ENCODE data around the gene SLC35F2.
"Not testable (repeated sequence)": the region's sequence is repeated elsewhere in the genome, so short reads cannot be mapped to it uniquely, and the experiment has no call there.

The SLC35F2 gene

DNA sequence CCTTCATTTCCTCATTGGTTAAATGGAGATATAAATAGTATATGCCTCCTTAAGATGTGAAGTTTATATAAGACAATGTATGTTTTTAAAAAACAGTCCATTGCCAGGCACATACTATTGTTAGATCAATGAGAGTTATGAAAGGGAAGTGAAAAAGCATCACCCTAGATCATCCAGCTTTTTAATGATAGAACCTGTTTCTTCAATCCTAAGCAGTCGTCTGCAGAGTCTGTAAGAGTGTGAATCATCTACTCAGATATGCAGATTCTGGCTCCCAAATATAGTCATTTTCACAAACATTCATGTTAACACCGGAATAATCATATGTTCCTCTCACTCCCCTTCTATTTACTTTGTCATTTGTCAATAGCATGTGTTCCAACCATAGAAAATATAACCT is 81.5 kb downstream of the SLC35F2 start:
- H3K27me3 ChIP-seq = no peaks in the 10 kb centered on the region
- H3K9me3 ChIP-seq = no peaks in the 10 kb centered on the region
- H3K4me3 ChIP-seq (ENCODE audit: low read depth in 1 of 2, low read length in 1 of 2) = no peak overlapping the region
- no peaks in the 10 kb centered on the region for H3K4me1 ChIP-seq (ENCODE audit: control insufficient read depth in 1 of 2, insufficient read depth in 1 of 2, low read depth in 1 of 2, low read length in 1 of 2)
- H3K36me3 ChIP-seq = no peaks in the 10 kb centered on the region
- TF ChIP-seq, protein P1, sequence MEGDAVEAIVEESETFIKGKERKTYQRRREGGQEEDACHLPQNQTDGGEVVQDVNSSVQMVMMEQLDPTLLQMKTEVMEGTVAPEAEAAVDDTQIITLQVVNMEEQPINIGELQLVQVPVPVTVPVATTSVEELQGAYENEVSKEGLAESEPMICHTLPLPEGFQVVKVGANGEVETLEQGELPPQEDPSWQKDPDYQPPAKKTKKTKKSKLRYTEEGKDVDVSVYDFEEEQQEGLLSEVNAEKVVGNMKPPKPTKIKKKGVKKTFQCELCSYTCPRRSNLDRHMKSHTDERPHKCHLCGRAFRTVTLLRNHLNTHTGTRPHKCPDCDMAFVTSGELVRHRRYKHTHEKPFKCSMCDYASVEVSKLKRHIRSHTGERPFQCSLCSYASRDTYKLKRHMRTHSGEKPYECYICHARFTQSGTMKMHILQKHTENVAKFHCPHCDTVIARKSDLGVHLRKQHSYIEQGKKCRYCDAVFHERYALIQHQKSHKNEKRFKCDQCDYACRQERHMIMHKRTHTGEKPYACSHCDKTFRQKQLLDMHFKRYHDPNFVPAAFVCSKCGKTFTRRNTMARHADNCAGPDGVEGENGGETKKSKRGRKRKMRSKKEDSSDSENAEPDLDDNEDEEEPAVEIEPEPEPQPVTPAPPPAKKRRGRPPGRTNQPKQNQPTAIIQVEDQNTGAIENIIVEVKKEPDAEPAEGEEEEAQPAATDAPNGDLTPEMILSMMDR (IDR thresholded peaks at IDR 0.05) = no peak
- no peak overlapping the region for H3K27ac ChIP-seq

- Histone ChIP-seq H3K9me3 (no peaks in the 10 kb centered on the region), H3K27me3 (no peaks in the 10 kb centered on the region), H3K36me3 (no peaks in the 10 kb centered on the region), H3K4me3 (ENCODE audit: low read depth in 1 of 2, low read length in 1 of 2) (no peak overlapping the region), H3K27ac (no peak overlapping the region), H3K4me1 (ENCODE audit: control insufficient read depth in 1 of 2, insufficient read depth in 1 of 2, low read depth in 1 of 2, low read length in 1 of 2) (no peaks in the 10 kb centered on the region)
- TF ChIP-seq, protein P1 (IDR thresholded peaks at IDR 0.05) = no peak
Observed at GRCh38 chr11:107776062-107776461, 82.5 kb downstream of the SLC35F2 start.

DNA sequence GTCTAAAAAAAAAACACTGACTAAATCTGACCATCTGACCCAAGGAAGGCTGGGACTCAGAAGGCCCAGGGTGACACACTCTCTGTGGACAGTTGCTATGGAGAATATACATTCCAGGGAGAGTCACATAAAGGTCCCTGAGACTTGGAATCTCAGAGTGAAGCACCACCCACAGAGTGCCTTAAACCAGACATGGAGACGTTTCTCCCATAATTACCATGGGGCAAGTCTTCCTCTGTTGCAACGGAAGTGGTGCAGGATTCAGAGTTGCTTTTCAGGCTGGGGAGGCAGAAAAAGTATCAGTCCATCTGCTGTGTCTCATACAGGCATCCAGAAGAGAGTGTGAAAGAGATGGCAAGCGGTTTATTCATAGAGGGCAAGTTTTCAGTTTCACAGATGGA is 88.0 kb downstream of the SLC35F2 start:
- TF ChIP-seq, protein P1 (IDR thresholded peaks at IDR 0.05) = no peak
- Histone ChIP-seq H3K27me3 (peaks cover 4% of the 10 kb centered on the region), H3K27ac (no peak overlapping the region), H3K4me1 (ENCODE audit: control insufficient read depth in 1 of 2, insufficient read depth in 1 of 2, low read depth in 1 of 2, low read length in 1 of 2) (no peaks in the 10 kb centered on the region), H3K4me3 (ENCODE audit: low read depth in 1 of 2, low read length in 1 of 2) (no peak overlapping the region), H3K9me3 (no peaks in the 10 kb centered on the region), H3K36me3 (no peaks in the 10 kb centered on the region)

DNA sequence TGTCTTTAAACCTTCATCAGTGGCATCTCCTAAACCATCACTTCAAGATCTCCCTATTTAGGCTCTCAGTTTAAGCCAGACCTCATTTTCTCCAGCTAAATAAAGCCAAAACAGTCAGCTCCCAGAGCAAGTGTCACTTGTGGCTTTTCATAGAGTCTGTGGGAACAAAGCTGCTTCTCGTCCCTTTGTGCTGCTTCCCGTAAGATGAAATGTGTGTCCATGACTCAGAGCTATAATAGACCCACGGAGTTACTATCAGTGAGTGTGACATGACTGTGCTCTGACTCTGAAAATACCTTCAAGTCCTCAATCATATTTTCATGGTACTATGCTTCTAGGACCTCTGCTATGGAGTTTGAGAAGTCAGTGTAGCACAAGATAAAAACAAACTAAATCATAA is 89.4 kb downstream of the SLC35F2 start:
- Histone ChIP-seq H3K9me3 (no peaks in the 10 kb centered on the region), H3K27ac (no peak overlapping the region), H3K4me3 (ENCODE audit: low read depth in 1 of 2, low read length in 1 of 2) (no peak overlapping the region), H3K36me3 (no peaks in the 10 kb centered on the region), H3K27me3 (peaks cover 9% of the 10 kb centered on the region), H3K4me1 (ENCODE audit: control insufficient read depth in 1 of 2, insufficient read depth in 1 of 2, low read depth in 1 of 2, low read length in 1 of 2) (no peaks in the 10 kb centered on the region)
- TF ChIP-seq, protein P1 (IDR thresholded peaks at IDR 0.05) = no peak

- H3K4me3 ChIP-seq (ENCODE audit: low read depth in 1 of 2, low read length in 1 of 2); H3K36me3 ChIP-seq; H3K4me1 ChIP-seq (ENCODE audit: control insufficient read depth in 1 of 2, insufficient read depth in 1 of 2, low read depth in 1 of 2, low read length in 1 of 2); H3K27ac ChIP-seq; H3K9me3 ChIP-seq; H3K27me3 ChIP-seq: not testable (repeated sequence)
Observed at GRCh38 chr11:107758719-107759355, 99.8 kb downstream of the SLC35F2 start.

DNA sequence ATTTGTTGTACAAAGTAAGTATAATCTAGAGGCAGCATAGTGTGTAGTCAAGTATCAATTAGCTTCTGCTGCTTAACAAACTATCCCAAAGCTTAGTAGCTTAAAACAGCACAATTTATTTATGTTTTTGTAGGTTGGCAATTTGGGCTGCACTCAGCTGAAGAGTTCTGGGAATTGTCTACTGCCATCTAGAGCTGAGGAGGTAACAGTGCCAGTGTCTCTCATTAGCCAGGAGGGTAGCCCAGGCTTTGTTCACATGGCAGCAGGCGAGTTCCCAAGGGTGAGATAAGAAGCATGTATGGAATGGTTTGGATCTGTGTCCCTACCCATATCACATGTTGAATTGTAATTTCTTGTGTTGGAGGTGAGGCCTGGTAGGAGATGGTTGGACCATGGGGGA is 100.9 kb downstream of the SLC35F2 start:
- Histone ChIP-seq H3K27ac (no peak overlapping the region), H3K9me3 (no peaks in the 10 kb centered on the region), H3K4me3 (ENCODE audit: low read depth in 1 of 2, low read length in 1 of 2) (no peak overlapping the region), H3K4me1 (ENCODE audit: control insufficient read depth in 1 of 2, insufficient read depth in 1 of 2, low read depth in 1 of 2, low read length in 1 of 2) (no peaks in the 10 kb centered on the region), H3K36me3 (no peaks in the 10 kb centered on the region), H3K27me3 (peaks cover 19% of the 10 kb centered on the region)
- TF ChIP-seq, protein P1 (IDR thresholded peaks at IDR 0.05) = no peak
